ENCODE measurements around the gene CTBS. TPM values are rescaled to one million over a fixed set of nuclear protein-coding genes. Genes with fewer than 3 reads are reported as not detected.

Gene CTBS
- total and polyA plus RNA-seq, 2 experiments from 2014 or later, result 4.3 to 5.1 TPM

DNA sequence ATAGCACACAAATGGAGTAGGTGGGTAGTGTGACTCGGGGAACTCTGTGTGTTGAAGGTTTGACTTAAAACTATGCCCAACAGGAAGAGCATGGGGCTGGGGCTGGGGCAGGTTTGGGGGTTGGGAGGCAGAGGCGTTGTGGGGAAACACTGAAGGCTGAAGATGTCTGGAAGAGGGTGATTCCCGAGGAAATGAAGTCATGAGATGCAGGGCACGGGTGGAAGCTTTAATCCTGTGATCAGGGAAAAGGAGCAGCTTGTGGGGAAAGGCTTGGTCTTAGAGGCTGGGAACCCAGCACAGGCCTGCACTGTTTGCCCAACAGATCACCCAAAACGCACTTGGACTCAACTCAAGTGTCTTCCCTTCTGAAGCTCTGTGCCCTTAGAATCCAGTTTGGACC lies 26.6 kb upstream of the CTBS start:
- Histone ChIP-seq H4K20me1 (replicated peaks; ENCODE audit: insufficient read depth) (no peaks in the 10 kb centered on the region), H3K4me1 (ENCODE audit: insufficient read depth) (no peaks in the 10 kb centered on the region; the same call in 1 of the 2 replicates), H3K79me2 (replicated peaks; ENCODE audit: insufficient read depth) (no peaks in the 10 kb centered on the region), H3K9me2 (ENCODE audit: insufficient read depth) (no peaks in the 10 kb centered on the region), H2AFZ (no peak overlapping the region; the same call in 1 of the 2 replicates), H3K27me3 (ENCODE audit: insufficient read depth) (no peaks in the 10 kb centered on the region), H3K4me3 (no peak overlapping the region), H3K27ac (ENCODE audit: low read depth) (no peak overlapping the region), H3F3A (replicated peaks; ENCODE audit: low read depth) (no peaks in the 10 kb centered on the region), H3K4me2 (no peak overlapping the region), H3K36me3 (ENCODE audit: insufficient read depth) (peaks cover 3% of the 10 kb centered on the region; the same call in 1 of the 2 replicates)
- Mint-ChIP-seq H3K4me1 (no peaks in the 10 kb centered on the region; the same call in 2 of the 3 replicates), H3K27ac (no peak overlapping the region), H3K4me3 (no peak overlapping the region), H3K27me3 (ENCODE audit: insufficient read depth, low read depth, poor library complexity) (peaks cover 3% of the 10 kb centered on the region), H3K9me3 (peaks cover 23% of the 10 kb centered on the region), H3K36me3 (ENCODE audit: low read depth) (peaks cover 17% of the 10 kb centered on the region)
- TF ChIP-seq EZH2phosphoT487 (IDR thresholded peaks at IDR 0.05; ENCODE audit: unreplicated experiment) (no peak), ZNF114 (CRISPR knock-in tag; IDR thresholded peaks at IDR 0.05) (no peak), JUNB (IDR thresholded peaks at IDR 0.05; ENCODE audit: unreplicated experiment) (no peak), EZH2 (IDR thresholded peaks at IDR 0.05; ENCODE audit: low read depth, unreplicated experiment) (no peak), CREB1 (CRISPR knock-in tag; IDR thresholded peaks at IDR 0.05; ENCODE audit: low read depth) (no peak), ZNF462 (CRISPR knock-in tag; IDR thresholded peaks at IDR 0.05) (no peak), POLR2AphosphoS5 (IDR thresholded peaks at IDR 0.05; ENCODE audit: low read depth) (no peak), NANOG (IDR thresholded peaks at IDR 0.05; ENCODE audit: borderline replicate concordance) (no peak), CTCF (conservative IDR thresholded peaks at IDR 0.05; ENCODE audit: low read depth in 2 of 2) (no peak), ZNF331 (CRISPR knock-in tag; IDR thresholded peaks at IDR 0.05; ENCODE audit: low read depth) (no peak), STAT1 (IDR thresholded peaks at IDR 0.05; ENCODE audit: unreplicated experiment) (no peak)
- TF ChIP-seq, protein P1, sequence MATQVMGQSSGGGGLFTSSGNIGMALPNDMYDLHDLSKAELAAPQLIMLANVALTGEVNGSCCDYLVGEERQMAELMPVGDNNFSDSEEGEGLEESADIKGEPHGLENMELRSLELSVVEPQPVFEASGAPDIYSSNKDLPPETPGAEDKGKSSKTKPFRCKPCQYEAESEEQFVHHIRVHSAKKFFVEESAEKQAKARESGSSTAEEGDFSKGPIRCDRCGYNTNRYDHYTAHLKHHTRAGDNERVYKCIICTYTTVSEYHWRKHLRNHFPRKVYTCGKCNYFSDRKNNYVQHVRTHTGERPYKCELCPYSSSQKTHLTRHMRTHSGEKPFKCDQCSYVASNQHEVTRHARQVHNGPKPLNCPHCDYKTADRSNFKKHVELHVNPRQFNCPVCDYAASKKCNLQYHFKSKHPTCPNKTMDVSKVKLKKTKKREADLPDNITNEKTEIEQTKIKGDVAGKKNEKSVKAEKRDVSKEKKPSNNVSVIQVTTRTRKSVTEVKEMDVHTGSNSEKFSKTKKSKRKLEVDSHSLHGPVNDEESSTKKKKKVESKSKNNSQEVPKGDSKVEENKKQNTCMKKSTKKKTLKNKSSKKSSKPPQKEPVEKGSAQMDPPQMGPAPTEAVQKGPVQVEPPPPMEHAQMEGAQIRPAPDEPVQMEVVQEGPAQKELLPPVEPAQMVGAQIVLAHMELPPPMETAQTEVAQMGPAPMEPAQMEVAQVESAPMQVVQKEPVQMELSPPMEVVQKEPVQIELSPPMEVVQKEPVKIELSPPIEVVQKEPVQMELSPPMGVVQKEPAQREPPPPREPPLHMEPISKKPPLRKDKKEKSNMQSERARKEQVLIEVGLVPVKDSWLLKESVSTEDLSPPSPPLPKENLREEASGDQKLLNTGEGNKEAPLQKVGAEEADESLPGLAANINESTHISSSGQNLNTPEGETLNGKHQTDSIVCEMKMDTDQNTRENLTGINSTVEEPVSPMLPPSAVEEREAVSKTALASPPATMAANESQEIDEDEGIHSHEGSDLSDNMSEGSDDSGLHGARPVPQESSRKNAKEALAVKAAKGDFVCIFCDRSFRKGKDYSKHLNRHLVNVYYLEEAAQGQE (IDR thresholded peaks at IDR 0.05; ENCODE audit: unreplicated experiment), result no peak
- TF ChIP-seq, protein P2, sequence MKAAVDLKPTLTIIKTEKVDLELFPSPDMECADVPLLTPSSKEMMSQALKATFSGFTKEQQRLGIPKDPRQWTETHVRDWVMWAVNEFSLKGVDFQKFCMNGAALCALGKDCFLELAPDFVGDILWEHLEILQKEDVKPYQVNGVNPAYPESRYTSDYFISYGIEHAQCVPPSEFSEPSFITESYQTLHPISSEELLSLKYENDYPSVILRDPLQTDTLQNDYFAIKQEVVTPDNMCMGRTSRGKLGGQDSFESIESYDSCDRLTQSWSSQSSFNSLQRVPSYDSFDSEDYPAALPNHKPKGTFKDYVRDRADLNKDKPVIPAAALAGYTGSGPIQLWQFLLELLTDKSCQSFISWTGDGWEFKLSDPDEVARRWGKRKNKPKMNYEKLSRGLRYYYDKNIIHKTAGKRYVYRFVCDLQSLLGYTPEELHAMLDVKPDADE (IDR thresholded peaks at IDR 0.05), result no peak
- ATAC-seq (no peak), DNase-seq (ENCODE audit: low spot score) (no peak)

Data from GM23338 (cell line).